Measurements from ENCODE around the gene NAPG.
A peak's percentile ranks its signal among the peaks of the same experiment; 100 is the strongest.

DNA sequence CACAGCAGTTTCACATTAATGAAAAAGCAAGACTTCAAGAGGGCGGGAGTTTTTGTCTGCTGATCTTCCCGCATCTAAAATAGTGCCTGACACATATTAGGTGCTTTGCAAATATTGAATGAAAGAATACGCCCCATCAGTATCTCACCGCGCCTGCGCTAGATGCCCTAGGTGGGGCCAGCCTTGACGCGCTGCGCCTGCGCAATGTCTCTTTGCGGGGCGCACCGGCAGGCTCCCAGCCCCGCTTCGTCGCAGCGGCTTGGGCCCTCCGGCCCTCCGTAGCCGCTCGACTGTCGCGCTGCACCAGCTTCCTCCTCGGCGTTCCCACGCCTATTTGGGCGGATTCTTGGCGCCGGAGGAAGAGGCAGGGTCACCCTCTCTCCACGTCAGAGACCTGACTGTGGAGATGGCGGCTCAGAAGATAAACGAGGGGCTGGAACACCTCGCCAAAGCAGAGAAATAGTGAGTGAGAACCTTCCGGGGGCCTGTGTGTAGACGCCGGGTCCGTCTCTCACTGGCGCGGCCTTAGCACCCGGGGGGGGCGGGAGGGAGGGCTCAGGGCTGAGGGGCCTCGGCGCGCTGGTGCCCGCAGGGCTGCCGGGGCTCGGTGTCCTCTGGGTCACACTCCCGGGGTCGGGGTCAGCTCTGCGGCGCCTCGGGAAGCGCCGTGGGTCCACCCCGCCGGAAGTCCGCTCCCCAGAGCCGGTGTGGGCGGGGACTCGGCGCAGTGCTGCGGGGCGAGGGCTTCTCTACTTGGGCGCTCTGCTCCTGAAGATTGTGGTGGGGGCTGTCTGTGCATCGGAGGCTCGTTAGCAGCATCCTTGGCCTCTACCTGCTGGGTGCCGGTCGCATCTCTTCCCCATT is at the start of gene NAPG:
- TF ChIP-seq, protein P1, sequence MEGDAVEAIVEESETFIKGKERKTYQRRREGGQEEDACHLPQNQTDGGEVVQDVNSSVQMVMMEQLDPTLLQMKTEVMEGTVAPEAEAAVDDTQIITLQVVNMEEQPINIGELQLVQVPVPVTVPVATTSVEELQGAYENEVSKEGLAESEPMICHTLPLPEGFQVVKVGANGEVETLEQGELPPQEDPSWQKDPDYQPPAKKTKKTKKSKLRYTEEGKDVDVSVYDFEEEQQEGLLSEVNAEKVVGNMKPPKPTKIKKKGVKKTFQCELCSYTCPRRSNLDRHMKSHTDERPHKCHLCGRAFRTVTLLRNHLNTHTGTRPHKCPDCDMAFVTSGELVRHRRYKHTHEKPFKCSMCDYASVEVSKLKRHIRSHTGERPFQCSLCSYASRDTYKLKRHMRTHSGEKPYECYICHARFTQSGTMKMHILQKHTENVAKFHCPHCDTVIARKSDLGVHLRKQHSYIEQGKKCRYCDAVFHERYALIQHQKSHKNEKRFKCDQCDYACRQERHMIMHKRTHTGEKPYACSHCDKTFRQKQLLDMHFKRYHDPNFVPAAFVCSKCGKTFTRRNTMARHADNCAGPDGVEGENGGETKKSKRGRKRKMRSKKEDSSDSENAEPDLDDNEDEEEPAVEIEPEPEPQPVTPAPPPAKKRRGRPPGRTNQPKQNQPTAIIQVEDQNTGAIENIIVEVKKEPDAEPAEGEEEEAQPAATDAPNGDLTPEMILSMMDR (IDR thresholded peaks at IDR 0.05 in 4 of 5, conservative IDR thresholded peaks at IDR 0.05 in 1 of 5): no peak
- peak; percentile 32 to 38 for TF ChIP-seq POLR2A (IDR thresholded peaks at IDR 0.05)
